ENCODE data around the gene NIT2.
A peak's percentile ranks its signal among the peaks of the same experiment; 100 is the strongest.

Gene NIT2

GRCh38 chr3:100401674-100402041 lies 67.1 kb downstream of the NIT2 start:
- H3K27me3 ChIP-seq (ENCODE audit: insufficient read depth, poor library complexity, severe bottlenecking), result no peaks in the 10 kb centered on the region
- H3K27ac ChIP-seq (replicated peaks), result peak overlapping the region; percentile 93
- TF ChIP-seq SPI1 (IDR thresholded peaks at IDR 0.05; ENCODE audit: borderline replicate concordance, low read depth) (no peak), REST (IDR thresholded peaks at IDR 0.05; ENCODE audit: insufficient replicate concordance, low read depth) (peak; percentile 3), POLR2AphosphoS5 (IDR thresholded peaks at IDR 0.05; ENCODE audit: low read depth) (no peak), CTCF (IDR thresholded peaks at IDR 0.05; ENCODE audit: insufficient read depth, low read length) (no peak), GABPA (IDR thresholded peaks at IDR 0.05; ENCODE audit: low read depth) (no peak)
- peak overlapping the region; percentile 91 for H3K4me3 ChIP-seq (replicated peaks; ENCODE audit: insufficient read depth, low read length)
- no peak for DNase-seq (ENCODE audit: low read depth in 1 of 2, low spot score in 1 of 2)

- TF ChIP-seq POLR2AphosphoS5 (IDR thresholded peaks at IDR 0.05; ENCODE audit: low read depth) (no peak), SPI1 (IDR thresholded peaks at IDR 0.05; ENCODE audit: borderline replicate concordance, low read depth) (no peak), GABPA (IDR thresholded peaks at IDR 0.05; ENCODE audit: low read depth) (no peak), REST (IDR thresholded peaks at IDR 0.05; ENCODE audit: insufficient replicate concordance, low read depth) (no peak), CTCF (IDR thresholded peaks at IDR 0.05; ENCODE audit: insufficient read depth, low read length) (no peak)
- Histone ChIP-seq H3K27me3 (ENCODE audit: insufficient read depth, poor library complexity, severe bottlenecking) (no peaks in the 10 kb centered on the region), H3K4me3 (replicated peaks; ENCODE audit: insufficient read depth, low read length) (peak overlapping the region; percentile 91), H3K27ac (replicated peaks) (peak overlapping the region; percentile 93)
- DNase-seq (ENCODE audit: low read depth in 1 of 2, low spot score in 1 of 2), result no peak
Measured at GRCh38 chr3:100402256-100402655, 67.7 kb downstream of the NIT2 start.

GRCh38 chr3:100402891-100403290 lies 68.3 kb downstream of the NIT2 start:
- no peaks in the 10 kb centered on the region for H3K27me3 ChIP-seq (ENCODE audit: insufficient read depth, poor library complexity, severe bottlenecking)
- TF ChIP-seq SPI1 (IDR thresholded peaks at IDR 0.05; ENCODE audit: borderline replicate concordance, low read depth) (no peak), GABPA (IDR thresholded peaks at IDR 0.05; ENCODE audit: low read depth) (no peak), POLR2AphosphoS5 (IDR thresholded peaks at IDR 0.05; ENCODE audit: low read depth) (no peak), CTCF (IDR thresholded peaks at IDR 0.05; ENCODE audit: insufficient read depth, low read length) (no peak), REST (IDR thresholded peaks at IDR 0.05; ENCODE audit: insufficient replicate concordance, low read depth) (no peak)
- H3K27ac ChIP-seq (replicated peaks), result peak overlapping the region; percentile 93
- DNase-seq (ENCODE audit: low read depth in 1 of 2, low spot score in 1 of 2), result no peak
- peak overlapping the region; percentile 91 for H3K4me3 ChIP-seq (replicated peaks; ENCODE audit: insufficient read depth, low read length)

All from HL-60 (cell line).